NCI-H82 treated with DMSO at 0.1 percent for 48 hours (cell line): Measurements from ENCODE around the gene SHC3.
"Not testable (repeated sequence)": the region's sequence is repeated elsewhere in the genome, so short reads cannot be mapped to it uniquely, and the experiment has no call there.

Source experiments
- DNase-seq: peaks from one replicate; lab custom pipeline; 2025; ENCODE audit not compliant: unreplicated experiment; lab: John Stamatoyannopoulos, UW

SHC3 gene

DNA sequence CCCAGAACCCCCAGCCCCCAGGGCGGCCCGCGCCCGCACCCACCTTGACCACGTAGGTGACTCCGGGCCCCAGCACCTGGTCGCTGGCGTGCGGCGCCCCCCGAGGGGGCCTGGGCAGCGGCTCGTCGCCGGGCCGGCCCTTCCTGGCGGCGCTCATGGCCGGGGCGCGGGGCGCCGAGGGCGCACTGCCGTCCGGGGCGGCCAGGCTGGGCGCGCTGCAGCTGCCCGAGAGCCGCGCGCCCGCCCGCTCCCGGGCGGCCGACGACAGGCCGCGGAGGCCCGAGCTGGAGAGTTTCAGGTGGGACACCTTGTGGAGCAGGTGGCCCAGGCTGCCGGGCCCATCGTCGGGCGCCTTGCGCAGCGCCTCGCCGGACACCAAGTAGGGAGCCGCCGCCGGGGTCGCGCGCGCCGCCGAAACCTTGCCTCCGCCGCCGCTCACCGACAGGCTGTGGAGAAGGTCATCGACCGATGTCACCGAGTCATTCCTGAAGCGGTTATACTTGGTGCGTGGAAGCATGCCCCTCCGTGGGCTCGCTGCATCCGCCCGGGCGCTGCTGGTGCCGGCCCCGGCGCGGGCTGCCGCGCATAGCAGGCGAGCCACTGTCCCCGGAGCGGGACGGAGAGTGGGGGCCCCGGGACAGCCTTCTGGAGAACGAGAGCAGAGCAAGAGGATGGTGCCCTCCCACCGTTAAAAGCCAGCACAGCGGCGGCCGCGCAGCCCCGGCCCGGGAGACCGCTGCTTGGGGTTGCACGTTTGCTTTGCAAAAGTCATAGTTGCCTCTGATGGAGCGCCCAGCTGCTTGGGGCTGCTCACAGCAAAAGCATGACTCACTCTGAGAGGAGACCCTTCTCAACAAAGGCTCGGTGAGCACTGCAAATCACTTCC lies at the start of gene SHC3:
TSS of gene SHC3 (minus strand) at position 875 of the 886 bp plus-strand sequence. CDS start at position 517, 358 bp downstream.
- no peak for DNase-seq

DNA sequence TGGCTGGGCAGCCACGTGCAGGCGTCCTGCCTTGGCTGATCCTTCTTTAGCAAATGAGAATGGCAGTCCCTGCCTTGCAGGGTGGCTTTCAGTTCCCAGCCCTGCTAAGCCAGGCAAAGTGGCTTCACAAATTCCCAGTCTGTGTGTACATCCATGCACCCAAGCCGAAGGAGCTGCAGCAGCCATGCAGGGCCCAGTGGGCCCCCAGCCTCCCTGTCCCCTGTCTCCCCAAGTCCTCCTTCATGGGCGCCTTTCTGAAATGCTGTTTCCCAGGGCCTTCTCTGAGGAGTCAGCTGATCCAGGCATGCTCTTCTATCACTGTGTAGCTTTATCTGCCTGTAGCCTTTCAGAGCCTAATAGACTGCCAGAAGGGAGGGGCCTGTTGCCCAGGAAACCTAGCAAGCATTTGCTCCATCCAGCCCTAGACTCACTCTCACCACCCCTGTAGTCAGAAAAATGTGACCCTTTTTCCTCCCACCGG lies 47.4 kb upstream of the SHC3 start:
- DNase-seq, result no peak

DNA sequence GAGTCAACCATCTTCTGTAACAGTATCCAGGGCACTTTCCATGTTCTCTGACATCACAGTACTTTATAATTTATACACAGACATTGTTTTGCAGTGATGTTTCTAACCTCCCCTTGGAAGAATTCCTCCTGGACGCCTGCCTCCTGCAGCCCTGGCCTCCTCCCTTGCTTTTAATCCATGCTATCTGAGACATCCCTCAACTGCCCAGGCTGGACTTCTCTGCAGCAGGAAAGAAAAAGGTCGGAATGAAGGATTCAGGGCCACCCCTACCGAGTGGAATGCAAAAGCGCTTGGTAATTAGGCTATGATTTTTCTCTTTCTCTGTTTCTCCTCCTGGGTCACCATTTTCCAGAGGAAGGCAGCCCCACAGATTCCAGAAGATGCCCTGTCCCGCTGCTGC lies 47.0 kb upstream of the SHC3 start:
- no peak for DNase-seq

- DNase-seq, result no peak
Observed at GRCh38 chr9:89225036-89225435, 46.4 kb upstream of the SHC3 start.

DNA sequence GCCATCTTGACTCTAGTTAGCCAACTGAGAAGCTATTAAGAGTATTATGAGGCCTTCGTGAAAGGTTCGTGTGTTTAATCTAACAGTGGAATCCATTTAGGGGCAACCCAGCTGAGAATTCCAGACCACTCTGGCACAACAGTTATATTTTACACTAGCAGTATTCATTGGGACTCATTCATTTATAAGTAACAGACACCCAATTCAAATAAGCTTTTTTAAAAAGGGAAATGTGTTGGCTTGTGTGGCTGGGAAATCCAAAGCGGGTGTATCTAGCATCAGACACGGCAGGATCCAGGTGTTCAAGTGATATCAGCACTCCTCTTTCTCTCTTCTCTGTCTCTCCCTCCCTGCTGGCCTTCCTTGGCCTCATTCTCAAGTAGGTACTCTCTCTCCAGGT lies 46.0 kb upstream of the SHC3 start:
- no peak for DNase-seq

DNA sequence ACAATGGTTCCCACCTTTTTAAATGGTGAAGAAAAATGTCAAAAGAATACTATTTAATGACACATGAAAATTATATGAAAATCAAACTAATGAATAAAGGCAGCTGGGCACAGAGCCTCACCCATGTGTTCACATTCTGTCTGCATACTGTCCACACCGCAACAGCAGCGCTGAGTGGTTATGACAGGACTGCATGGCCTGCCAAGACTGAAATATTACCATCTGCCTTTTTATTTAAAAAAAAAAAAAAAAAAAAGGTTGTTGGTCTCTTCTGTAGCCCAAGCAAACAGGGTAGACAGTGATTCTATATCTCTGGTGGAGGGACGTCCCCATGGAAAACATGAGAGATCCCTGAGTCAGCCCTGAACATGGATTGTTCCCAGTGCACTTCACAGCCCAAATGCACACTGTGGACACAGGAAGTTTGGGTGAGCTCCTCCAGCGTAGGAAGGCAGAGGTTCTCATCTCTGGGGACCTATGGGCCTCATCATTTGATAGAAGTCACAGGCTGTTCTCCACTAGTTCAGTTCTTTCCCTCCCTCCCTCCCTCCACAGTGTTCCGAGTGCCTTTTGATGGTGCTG lies 44.9 kb upstream of the SHC3 start:
- DNase-seq, result no peak

GRCh38 chr9:89219637-89220036 lies 41.0 kb upstream of the SHC3 start:
- DNase-seq, result no peak

GRCh38 chr9:89218040-89218928 lies 39.7 kb upstream of the SHC3 start:
- DNase-seq, result no peak

DNA sequence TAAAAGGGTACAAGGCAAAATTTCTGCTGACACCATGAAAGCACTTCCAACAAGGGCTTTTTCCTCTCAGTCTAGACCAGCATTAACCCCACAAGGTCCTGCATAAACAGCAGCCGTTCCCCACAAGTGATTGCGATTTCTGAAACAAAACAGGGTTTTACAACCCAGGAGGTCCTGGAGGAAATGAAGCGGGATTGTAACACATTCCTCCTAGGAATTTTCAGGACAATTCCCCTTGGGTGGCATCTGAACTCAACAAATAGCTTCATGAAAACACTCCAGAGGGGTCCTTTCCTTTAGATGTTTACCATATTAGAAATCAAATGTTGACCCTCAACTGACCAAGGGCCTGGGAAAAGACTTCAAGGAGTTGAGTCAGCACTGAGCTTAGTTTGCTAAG lies 36.7 kb upstream of the SHC3 start:
- no peak for DNase-seq

- DNase-seq, result no peak
Observed at GRCh38 chr9:89213396-89213880, 34.8 kb upstream of the SHC3 start.

GRCh38 chr9:89212171-89212570 lies 33.6 kb upstream of the SHC3 start:
- DNase-seq, result no peak

GRCh38 chr9:89209311-89209710 lies 30.7 kb upstream of the SHC3 start:
- not testable (repeated sequence) for DNase-seq

DNA sequence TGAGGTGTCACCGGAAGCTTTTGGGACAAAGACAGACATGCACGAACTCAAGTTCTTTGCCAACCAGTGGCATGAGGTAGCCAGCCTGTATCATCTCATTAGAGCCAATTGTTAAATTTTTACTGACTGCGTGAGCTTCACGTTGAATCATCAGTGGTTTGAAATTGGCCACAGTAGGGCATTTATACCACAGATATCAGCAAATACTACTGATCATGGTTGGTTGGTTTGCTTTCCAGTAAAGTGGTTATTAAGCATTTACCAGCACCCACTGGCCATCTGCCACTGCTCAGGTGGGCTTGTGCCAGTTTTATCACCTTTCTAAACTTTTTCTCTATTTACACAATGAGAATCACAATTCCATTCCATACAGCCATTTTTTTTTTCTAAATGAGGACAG lies 28.4 kb upstream of the SHC3 start:
- DNase-seq, result no peak

- DNase-seq, result no peak
Observed at GRCh38 chr9:89204801-89205200, 26.2 kb upstream of the SHC3 start.

GRCh38 chr9:89195131-89195797 lies 16.6 kb upstream of the SHC3 start:
- DNase-seq, result no peak

DNA sequence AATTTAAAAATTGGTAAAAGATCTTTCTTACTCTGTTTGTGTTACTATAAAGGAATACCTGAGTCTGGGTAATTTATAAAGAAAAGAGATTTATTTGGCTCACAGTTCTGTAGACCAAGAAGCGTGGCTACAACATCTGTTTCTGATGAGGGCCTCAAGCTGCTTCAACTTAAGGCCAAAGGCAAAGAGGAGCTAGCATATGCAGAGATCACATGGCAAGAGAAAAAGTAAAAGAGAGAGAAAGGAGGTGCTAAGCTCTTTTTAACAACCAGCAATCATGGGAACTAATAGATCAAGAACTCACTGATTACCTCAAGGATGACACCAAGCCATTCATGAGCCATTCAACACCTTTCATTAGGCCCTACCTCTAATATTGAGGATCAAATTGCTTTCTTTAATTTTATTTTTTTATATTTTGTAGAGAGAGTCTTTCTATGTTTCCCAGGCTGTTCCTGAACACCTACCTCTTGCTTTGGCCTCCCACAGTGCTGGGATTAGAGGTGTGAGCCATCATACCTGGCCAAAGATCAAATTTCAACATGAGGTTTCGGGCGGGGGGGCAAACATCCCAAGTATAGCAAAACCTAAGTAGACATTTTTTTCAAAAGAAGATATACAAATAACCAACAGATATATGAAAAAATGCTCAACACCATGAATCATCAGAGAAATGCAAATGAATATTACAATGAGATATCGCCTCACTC lies 16.0 kb upstream of the SHC3 start:
- DNase-seq, result no peak

DNA sequence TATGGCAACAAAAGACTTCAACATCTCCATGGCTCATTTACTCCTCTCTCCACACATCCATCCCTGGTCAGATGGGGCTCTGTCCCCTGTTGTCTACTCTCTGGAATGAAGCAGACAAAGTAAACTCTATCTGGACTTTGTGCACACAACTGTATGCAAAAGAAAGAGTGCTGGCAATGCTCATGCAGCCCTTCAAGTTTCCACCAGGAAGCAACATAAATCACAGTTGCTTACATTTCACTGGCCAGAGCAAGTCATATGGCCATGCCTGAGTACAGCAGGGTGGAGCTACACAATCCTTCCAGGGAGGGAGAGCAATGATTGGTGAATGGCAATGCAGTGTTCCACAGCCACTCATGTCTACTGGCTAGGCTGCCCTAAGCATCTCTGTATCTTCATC lies 12.4 kb upstream of the SHC3 start:
- no peak for DNase-seq

DNA sequence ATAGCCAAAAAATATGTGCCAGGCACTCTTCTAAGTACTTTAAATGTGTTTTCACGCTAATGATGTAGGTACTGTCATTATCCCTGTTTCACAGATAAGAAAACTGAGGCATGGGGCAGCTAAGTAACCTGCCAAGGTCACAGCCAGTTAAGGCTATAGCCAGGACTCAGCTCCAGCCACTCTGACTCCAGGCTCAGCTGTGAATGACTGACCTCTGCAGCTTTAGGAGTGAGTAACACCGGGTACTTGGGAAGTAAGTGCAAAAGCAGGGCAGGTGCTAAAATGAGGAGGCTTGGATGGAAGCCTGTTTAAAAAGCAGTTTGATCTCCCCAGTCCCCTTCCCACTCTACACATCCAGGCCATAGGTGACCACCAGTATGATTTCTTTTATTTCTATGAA lies 10.6 kb upstream of the SHC3 start:
- no peak for DNase-seq

DNA sequence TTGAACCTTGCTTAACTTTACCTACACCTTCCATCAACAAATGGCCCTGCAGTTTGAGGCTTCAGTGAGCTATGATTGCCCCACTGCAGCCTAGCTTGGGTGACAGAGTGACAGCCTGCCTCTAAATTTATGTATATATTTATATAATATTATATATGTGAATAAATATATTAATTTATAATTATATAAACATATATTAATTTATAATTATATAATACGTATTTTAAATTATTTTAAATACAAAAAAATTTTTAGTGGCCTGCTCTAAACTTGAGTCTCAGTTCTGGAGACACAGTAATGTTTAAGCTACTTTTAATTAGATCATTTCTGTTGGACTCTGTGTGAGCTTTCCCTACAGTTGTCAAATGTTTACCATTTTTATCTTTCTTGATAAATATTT lies 9.3 kb upstream of the SHC3 start:
- no peak for DNase-seq

- DNase-seq, result no peak
Observed at GRCh38 chr9:89187541-89187940, 8.9 kb upstream of the SHC3 start.
